HG02973 (cell line): ENCODE measurements around the gene BAIAP2L2.

Experiments
- ATAC-seq: cut with Tn5 transposase; IDR thresholded peaks from one replicate; pipeline ENCODE4 v1.9.1; 2021; ENCODE audit warnings: moderate library complexity; ENCODE audit not compliant: unreplicated experiment

BAIAP2L2 gene

GRCh38 chr22:38108561-38109319 lies 1.7 kb downstream of the BAIAP2L2 start:
- ATAC-seq, result no peak

- ATAC-seq, result no peak
Measured at GRCh38 chr22:38107692-38108515, 2.6 kb downstream of the BAIAP2L2 start.

- ATAC-seq, result no peak
Measured at GRCh38 chr22:38106814-38107578, 3.5 kb downstream of the BAIAP2L2 start.

- no peak for ATAC-seq
Measured at GRCh38 chr22:38104084-38104483, 6.4 kb downstream of the BAIAP2L2 start.

- no peak for ATAC-seq
Measured at GRCh38 chr22:38103641-38104040, 6.8 kb downstream of the BAIAP2L2 start.

GRCh38 chr22:38098410-38099249 lies 11.9 kb downstream of the BAIAP2L2 start:
- no peak for ATAC-seq

- no peak for ATAC-seq
Measured at GRCh38 chr22:38097557-38098409, 12.7 kb downstream of the BAIAP2L2 start.

- no peak for ATAC-seq
Measured at GRCh38 chr22:38097058-38097457, 13.4 kb downstream of the BAIAP2L2 start.

GRCh38 chr22:38089474-38089851 lies 21.0 kb downstream of the BAIAP2L2 start:
- no peak for ATAC-seq

GRCh38 chr22:38088629-38089473 lies 21.6 kb downstream of the BAIAP2L2 start:
- no peak for ATAC-seq

- no peak for ATAC-seq
Measured at GRCh38 chr22:38087855-38088254, 22.6 kb downstream of the BAIAP2L2 start.

GRCh38 chr22:38086942-38087341 lies 23.5 kb downstream of the BAIAP2L2 start:
- ATAC-seq, result no peak

GRCh38 chr22:38086001-38086845 lies 24.3 kb downstream of the BAIAP2L2 start:
- ATAC-seq, result no peak

GRCh38 chr22:38085501-38085900 lies 25.0 kb downstream of the BAIAP2L2 start:
- no peak for ATAC-seq

- no peak for ATAC-seq
Measured at GRCh38 chr22:38085056-38085455, 25.4 kb downstream of the BAIAP2L2 start.

GRCh38 chr22:38083931-38084631 lies 26.4 kb downstream of the BAIAP2L2 start, which contains the start of gene SLC16A8:
Gene SLC16A8, minus strand, starts transcription at chr22:38084184. Its CDS starts 1,311 bp downstream, at chr22:38082873.
- ATAC-seq, result no peak
